ENCODE data around the gene CXCL3. TPM values are rescaled to one million over a fixed set of nuclear protein-coding genes. Genes with fewer than 3 reads are reported as not detected.
"Not testable (repeated sequence)": the region's sequence is repeated elsewhere in the genome, so short reads cannot be mapped to it uniquely, and the experiment has no call there.

Gene CXCL3
- total RNA-seq, 2 experiments from 2014 or later, result not detected

DNA sequence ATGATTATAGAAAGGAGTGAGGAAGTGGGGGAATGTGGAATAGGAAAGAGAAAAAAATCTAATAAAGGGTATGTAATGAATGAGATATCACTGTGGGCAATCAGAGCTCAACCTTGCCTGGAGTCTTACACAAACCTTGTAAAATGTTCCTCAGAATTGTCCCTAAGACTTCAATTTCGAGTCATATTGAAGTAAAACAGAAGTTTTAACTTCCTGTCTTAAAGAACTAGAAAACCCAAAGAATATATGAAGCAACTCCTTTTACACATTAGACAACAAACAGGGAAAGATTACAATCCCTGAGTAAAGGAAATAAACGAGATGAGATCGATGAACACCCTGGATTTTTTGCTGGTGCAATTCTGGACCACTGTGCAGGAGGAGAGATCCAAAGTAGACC is 42.5 kb upstream of the CXCL3 start:
- no peak overlapping the region for H2AFZ ChIP-seq (ENCODE audit: low read length)
- no peak overlapping the region for H3K4me2 ChIP-seq (ENCODE audit: low read length)
- ChIA-PET POLR2A (no interaction called here), CTCF (ENCODE audit: unreplicated experiment) (no interaction called here)
- intact Hi-C loops (cut with micrococcal nuclease; ENCODE audit: unreplicated experiment), result no loop called here
- no TSS peak for BruUV-seq (replicated peaks)
- H3K9me3 ChIP-seq (ENCODE audit: low read length), result no peaks in the 10 kb centered on the region
- no peak for DNase-seq (ENCODE audit: low spot score)
- no peak overlapping the region for H3K27ac ChIP-seq (ENCODE audit: low read depth, low read length, poor library complexity, severe bottlenecking)
- H3K4me1 ChIP-seq (ENCODE audit: insufficient read depth, low read length, poor library complexity, severe bottlenecking), result no peaks in the 10 kb centered on the region
- H4K20me1 ChIP-seq (ENCODE audit: insufficient read depth, low read length), result no peaks in the 10 kb centered on the region
- no peaks in the 10 kb centered on the region for H3K9me2 ChIP-seq (ENCODE audit: insufficient read depth, low read length)
- H3K4me3 ChIP-seq (ENCODE audit: low read depth, low read length, poor library complexity, severe bottlenecking), result no peak overlapping the region
- TF ChIP-seq, protein P1, sequence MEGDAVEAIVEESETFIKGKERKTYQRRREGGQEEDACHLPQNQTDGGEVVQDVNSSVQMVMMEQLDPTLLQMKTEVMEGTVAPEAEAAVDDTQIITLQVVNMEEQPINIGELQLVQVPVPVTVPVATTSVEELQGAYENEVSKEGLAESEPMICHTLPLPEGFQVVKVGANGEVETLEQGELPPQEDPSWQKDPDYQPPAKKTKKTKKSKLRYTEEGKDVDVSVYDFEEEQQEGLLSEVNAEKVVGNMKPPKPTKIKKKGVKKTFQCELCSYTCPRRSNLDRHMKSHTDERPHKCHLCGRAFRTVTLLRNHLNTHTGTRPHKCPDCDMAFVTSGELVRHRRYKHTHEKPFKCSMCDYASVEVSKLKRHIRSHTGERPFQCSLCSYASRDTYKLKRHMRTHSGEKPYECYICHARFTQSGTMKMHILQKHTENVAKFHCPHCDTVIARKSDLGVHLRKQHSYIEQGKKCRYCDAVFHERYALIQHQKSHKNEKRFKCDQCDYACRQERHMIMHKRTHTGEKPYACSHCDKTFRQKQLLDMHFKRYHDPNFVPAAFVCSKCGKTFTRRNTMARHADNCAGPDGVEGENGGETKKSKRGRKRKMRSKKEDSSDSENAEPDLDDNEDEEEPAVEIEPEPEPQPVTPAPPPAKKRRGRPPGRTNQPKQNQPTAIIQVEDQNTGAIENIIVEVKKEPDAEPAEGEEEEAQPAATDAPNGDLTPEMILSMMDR (conservative IDR thresholded peaks at IDR 0.05; ENCODE audit: low read length), result no peak
- TF ChIP-seq EZH2phosphoT487 (IDR thresholded peaks at IDR 0.05; ENCODE audit: borderline replicate concordance, low read depth, low read length), result no peak
- H3K79me2 ChIP-seq (ENCODE audit: insufficient read depth, low read depth, low read length), result no peaks in the 10 kb centered on the region
- no peaks in the 10 kb centered on the region for H3K36me3 ChIP-seq (ENCODE audit: insufficient read depth, low read length)

GRCh38 chr4:74080351-74080750 is 41.9 kb upstream of the CXCL3 start:
- DNase-seq (ENCODE audit: low spot score); POLR2A ChIA-PET; H4K20me1 ChIP-seq (ENCODE audit: insufficient read depth, low read length); H2AFZ ChIP-seq (ENCODE audit: low read length); H3K4me3 ChIP-seq (ENCODE audit: low read depth, low read length, poor library complexity, severe bottlenecking); H3K4me2 ChIP-seq (ENCODE audit: low read length); CTCF ChIA-PET (ENCODE audit: unreplicated experiment); intact Hi-C loops (cut with micrococcal nuclease; ENCODE audit: unreplicated experiment); BruUV-seq (replicated peaks); H3K4me1 ChIP-seq (ENCODE audit: insufficient read depth, low read length, poor library complexity, severe bottlenecking); H3K79me2 ChIP-seq (ENCODE audit: insufficient read depth, low read depth, low read length); H3K9me3 ChIP-seq (ENCODE audit: low read length); H3K27ac ChIP-seq (ENCODE audit: low read depth, low read length, poor library complexity, severe bottlenecking); H3K9me2 ChIP-seq (ENCODE audit: insufficient read depth, low read length); H3K36me3 ChIP-seq (ENCODE audit: insufficient read depth, low read length): not testable (repeated sequence)

- H3K4me1 ChIP-seq (ENCODE audit: insufficient read depth, low read length, poor library complexity, severe bottlenecking); H3K9me2 ChIP-seq (ENCODE audit: insufficient read depth, low read length); H3K4me3 ChIP-seq (ENCODE audit: low read depth, low read length, poor library complexity, severe bottlenecking); DNase-seq (ENCODE audit: low spot score); BruUV-seq (replicated peaks); H3K4me2 ChIP-seq (ENCODE audit: low read length); H2AFZ ChIP-seq (ENCODE audit: low read length); POLR2A ChIA-PET; H3K27ac ChIP-seq (ENCODE audit: low read depth, low read length, poor library complexity, severe bottlenecking); H3K36me3 ChIP-seq (ENCODE audit: insufficient read depth, low read length); H4K20me1 ChIP-seq (ENCODE audit: insufficient read depth, low read length); H3K79me2 ChIP-seq (ENCODE audit: insufficient read depth, low read depth, low read length); H3K9me3 ChIP-seq (ENCODE audit: low read length); intact Hi-C loops (cut with micrococcal nuclease; ENCODE audit: unreplicated experiment); CTCF ChIA-PET (ENCODE audit: unreplicated experiment): not testable (repeated sequence)
Observed at GRCh38 chr4:74079024-74079423, 40.5 kb upstream of the CXCL3 start.

- Histone ChIP-seq H3K4me2 (ENCODE audit: low read length) (no peak overlapping the region), H3K36me3 (ENCODE audit: insufficient read depth, low read length) (no peaks in the 10 kb centered on the region), H3K4me1 (ENCODE audit: insufficient read depth, low read length, poor library complexity, severe bottlenecking) (no peaks in the 10 kb centered on the region), H2AFZ (ENCODE audit: low read length) (no peak overlapping the region), H3K79me2 (ENCODE audit: insufficient read depth, low read depth, low read length) (no peaks in the 10 kb centered on the region), H3K4me3 (ENCODE audit: low read depth, low read length, poor library complexity, severe bottlenecking) (no peak overlapping the region), H3K9me3 (ENCODE audit: low read length) (no peaks in the 10 kb centered on the region), H3K27ac (ENCODE audit: low read depth, low read length, poor library complexity, severe bottlenecking) (no peak overlapping the region), H3K9me2 (ENCODE audit: insufficient read depth, low read length) (no peaks in the 10 kb centered on the region), H4K20me1 (ENCODE audit: insufficient read depth, low read length) (no peaks in the 10 kb centered on the region)
- intact Hi-C loops (cut with micrococcal nuclease; ENCODE audit: unreplicated experiment), result no loop called here
- DNase-seq (ENCODE audit: low spot score), result no peak
- BruUV-seq (replicated peaks), result no TSS peak
- ChIA-PET POLR2A (no interaction called here), CTCF (ENCODE audit: unreplicated experiment) (no interaction called here)
- TF ChIP-seq, protein P1 (conservative IDR thresholded peaks at IDR 0.05; ENCODE audit: low read length), result no peak
- TF ChIP-seq EZH2phosphoT487 (IDR thresholded peaks at IDR 0.05; ENCODE audit: borderline replicate concordance, low read depth, low read length), result no peak
Observed at GRCh38 chr4:74073358-74073757, 34.9 kb upstream of the CXCL3 start.
